ENCODE measurements around the gene FN1. TPM values are rescaled to one million over a fixed set of nuclear protein-coding genes. Genes with fewer than 3 reads are reported as not detected.
"Not testable (repeated sequence)": the region's sequence is repeated elsewhere in the genome, so short reads cannot be mapped to it uniquely, and the experiment has no call there.

FN1 gene
- polyA plus RNA-seq, 10 donors, result 435 to 966 (median 608) TPM

- no peak for DNase-seq
These were observed 26.3 kb downstream of the FN1 start for GRCh38 chr2:215409331-215410127.

- DNase-seq, result not testable (repeated sequence)
These were observed 27.4 kb downstream of the FN1 start for GRCh38 chr2:215408441-215408840.

GRCh38 chr2:215407590-215408264 is 28.1 kb downstream of the FN1 start:
- DNase-seq, result no peak

- no peak for DNase-seq
These were observed 28.8 kb downstream of the FN1 start for GRCh38 chr2:215407061-215407460.

GRCh38 chr2:215405722-215406581 is 29.9 kb downstream of the FN1 start:
- no peak for DNase-seq

- DNase-seq, result peak in 2 of 3 donors; percentile 36 to 42
These were observed 31.4 kb downstream of the FN1 start for GRCh38 chr2:215404348-215405012.

- peak; percentile 9 to 67 (median 63) for DNase-seq
These were observed 32.2 kb downstream of the FN1 start for GRCh38 chr2:215403441-215404347.

- DNase-seq, result peak; percentile 62 to 82 (median 76)
These were observed 33.9 kb downstream of the FN1 start for GRCh38 chr2:215401896-215402379.

GRCh38 chr2:215399067-215399716 is 36.7 kb downstream of the FN1 start:
- no peak for DNase-seq

- no peak for DNase-seq
These were observed 38.1 kb downstream of the FN1 start for GRCh38 chr2:215397632-215398341.

GRCh38 chr2:215396595-215397313 is 39.1 kb downstream of the FN1 start:
- peak; percentile 10 to 56 (median 43) for DNase-seq

GRCh38 chr2:215395687-215396460 is 40.0 kb downstream of the FN1 start:
- DNase-seq, result no peak

- DNase-seq, result peak in 1 of 3 donors; percentile 14
These were observed 41.6 kb downstream of the FN1 start for GRCh38 chr2:215394102-215394805.

- no peak for DNase-seq
These were observed 43.1 kb downstream of the FN1 start for GRCh38 chr2:215392687-215393270.

GRCh38 chr2:215392164-215392563 is 43.7 kb downstream of the FN1 start:
- DNase-seq, result no peak

- no peak for DNase-seq
These were observed 44.3 kb downstream of the FN1 start for GRCh38 chr2:215391531-215391930.

- no peak for DNase-seq
These were observed 45.3 kb downstream of the FN1 start for GRCh38 chr2:215390550-215390913.
